ENCODE results near the gene LSAMP. TPM values are rescaled to one million over a fixed set of nuclear protein-coding genes. Genes with fewer than 3 reads are reported as not detected.

Gene LSAMP
- total and polyA plus RNA-seq, 2 donors (not counting 1 experiment from before 2014, with no cell fraction given), result not detected

- no peaks in the 10 kb centered on the region for H4K20me1 ChIP-seq (ENCODE audit: control insufficient read depth, insufficient read depth, low read length, poor library complexity, severe bottlenecking)
- no peak for ATAC-seq (ENCODE audit: low read depth)
- H3K27me3 Mint-ChIP-seq, result no peaks in the 10 kb centered on the region
- no peak for TF ChIP-seq EZH2 (IDR thresholded peaks at IDR 0.05; ENCODE audit: borderline replicate concordance, insufficient read depth, low read depth, low read length, poor library complexity, severe bottlenecking)
- TF ChIP-seq CTCF (IDR thresholded peaks at IDR 0.05), result no peak
- intact Hi-C loops (cut with micrococcal nuclease), result no loop called here
- no peaks in the 10 kb centered on the region for H3K4me1 ChIP-seq (ENCODE audit: control insufficient read depth in 2 of 2, insufficient read depth in 2 of 2, low read length in 2 of 2)
- H3K4me1 Mint-ChIP-seq, result no peaks in the 10 kb centered on the region
- H3K36me3 ChIP-seq (replicated peaks in 1 of 2; ENCODE audit: control extremely low read depth in 1 of 2, control insufficient read depth in 1 of 2, extremely low read depth in 1 of 2, insufficient read depth in 2 of 2, low read length in 1 of 2), result no peaks in the 10 kb centered on the region
- no peak overlapping the region for H3K27ac Mint-ChIP-seq
- H3K4me2 ChIP-seq (replicated peaks; ENCODE audit: low read depth, low read length, poor library complexity, severe bottlenecking), result no peak overlapping the region
- H3K9me3 Mint-ChIP-seq (ENCODE audit: insufficient read depth), result peaks cover 2% of the 10 kb centered on the region
- DNase-seq, result no peak
- no peak overlapping the region for H2AFZ ChIP-seq (ENCODE audit: insufficient read depth, low read depth, low read length, poor library complexity, severe bottlenecking)
- CTCF ChIA-PET, result interaction anchor here (1.1 kb wide), 1 partner anchor 18 kb away, joined by 3 read pairs; no protein-coding TSS in a partner anchor
- no peaks in the 10 kb centered on the region for H3K27me3 ChIP-seq (replicated peaks in 1 of 4; ENCODE audit: control extremely low read depth in 1 of 4, control insufficient read depth in 3 of 4, insufficient read depth in 4 of 4, low read length in 3 of 4)
- no peak overlapping the region for H3K4me3 ChIP-seq (ENCODE audit: control extremely low read depth in 1 of 5, extremely low read depth in 1 of 5, insufficient read depth in 1 of 5, low read depth in 2 of 5, low read length in 4 of 5)
- H3K79me2 ChIP-seq (ENCODE audit: control insufficient read depth, insufficient read depth, low read length), result no peaks in the 10 kb centered on the region
- no peak overlapping the region for H3K27ac ChIP-seq (ENCODE audit: low read length in 2 of 2)
- no peak overlapping the region for H3K4me3 Mint-ChIP-seq
- peaks cover 0 to 3% (median 0%) of the 10 kb centered on the region in 3 donors for H3K9me3 ChIP-seq (ENCODE audit: control extremely low read depth in 1 of 3, control insufficient read depth in 2 of 3, insufficient read depth in 1 of 3, low read length in 2 of 3)
- POLR2A ChIA-PET, result no interaction called here
- no CpG with 5 or more reads among the region's 1 CpG for WGBS (ENCODE audit: insufficient coverage)
- no peak overlapping the region for H3K9ac ChIP-seq (ENCODE audit: low read length)
These were observed 294.6 kb downstream of the LSAMP start for GRCh38 chr3:116150655-116151167.

- H3K27ac ChIP-seq (ENCODE audit: low read length in 2 of 2), result no peak overlapping the region
- Mint-ChIP-seq H3K27me3 (no peaks in the 10 kb centered on the region), H3K4me1 (no peaks in the 10 kb centered on the region), H3K4me3 (no peak overlapping the region), H3K27ac (no peak overlapping the region), H3K9me3 (ENCODE audit: insufficient read depth) (peaks cover 2% of the 10 kb centered on the region)
- H3K9me3 ChIP-seq (ENCODE audit: control extremely low read depth in 1 of 3, control insufficient read depth in 2 of 3, insufficient read depth in 1 of 3, low read length in 2 of 3), result peaks cover 0 to 9% (median 0%) of the 10 kb centered on the region in 3 donors
- intact Hi-C loops (cut with micrococcal nuclease), result no loop called here
- no peak overlapping the region for H3K4me3 ChIP-seq (ENCODE audit: control extremely low read depth in 1 of 5, extremely low read depth in 1 of 5, insufficient read depth in 1 of 5, low read depth in 2 of 5, low read length in 4 of 5)
- H3K9ac ChIP-seq (ENCODE audit: low read length), result no peak overlapping the region
- WGBS (ENCODE audit: insufficient coverage), result 40% methylated on average over 1 of the region's 7 CpGs
- H3K36me3 ChIP-seq (replicated peaks in 1 of 2; ENCODE audit: control extremely low read depth in 1 of 2, control insufficient read depth in 1 of 2, extremely low read depth in 1 of 2, insufficient read depth in 2 of 2, low read length in 1 of 2), result no peaks in the 10 kb centered on the region
- no peak overlapping the region for H3K4me2 ChIP-seq (replicated peaks; ENCODE audit: low read depth, low read length, poor library complexity, severe bottlenecking)
- no peak for DNase-seq
- TF ChIP-seq EZH2 (IDR thresholded peaks at IDR 0.05; ENCODE audit: borderline replicate concordance, insufficient read depth, low read depth, low read length, poor library complexity, severe bottlenecking), result no peak
- no peak for TF ChIP-seq CTCF (IDR thresholded peaks at IDR 0.05)
- POLR2A ChIA-PET, result no interaction called here
- H3K27me3 ChIP-seq (replicated peaks in 1 of 4; ENCODE audit: control extremely low read depth in 1 of 4, control insufficient read depth in 3 of 4, insufficient read depth in 4 of 4, low read length in 3 of 4), result no peaks in the 10 kb centered on the region
- H2AFZ ChIP-seq (ENCODE audit: insufficient read depth, low read depth, low read length, poor library complexity, severe bottlenecking), result no peak overlapping the region
- ATAC-seq (ENCODE audit: low read depth), result no peak
- CTCF ChIA-PET, result no interaction called here
- H3K79me2 ChIP-seq (ENCODE audit: control insufficient read depth, insufficient read depth, low read length), result no peaks in the 10 kb centered on the region
- no peaks in the 10 kb centered on the region for H3K4me1 ChIP-seq (ENCODE audit: control insufficient read depth in 2 of 2, insufficient read depth in 2 of 2, low read length in 2 of 2)
- no peaks in the 10 kb centered on the region for H4K20me1 ChIP-seq (ENCODE audit: control insufficient read depth, insufficient read depth, low read length, poor library complexity, severe bottlenecking)
These were observed 296.1 kb downstream of the LSAMP start for GRCh38 chr3:116148881-116149851.
